Measurements from ENCODE around the gene A1CF.
"Not testable (repeated sequence)": the region's sequence is repeated elsewhere in the genome, so short reads cannot be mapped to it uniquely, and the experiment has no call there.

DNA sequence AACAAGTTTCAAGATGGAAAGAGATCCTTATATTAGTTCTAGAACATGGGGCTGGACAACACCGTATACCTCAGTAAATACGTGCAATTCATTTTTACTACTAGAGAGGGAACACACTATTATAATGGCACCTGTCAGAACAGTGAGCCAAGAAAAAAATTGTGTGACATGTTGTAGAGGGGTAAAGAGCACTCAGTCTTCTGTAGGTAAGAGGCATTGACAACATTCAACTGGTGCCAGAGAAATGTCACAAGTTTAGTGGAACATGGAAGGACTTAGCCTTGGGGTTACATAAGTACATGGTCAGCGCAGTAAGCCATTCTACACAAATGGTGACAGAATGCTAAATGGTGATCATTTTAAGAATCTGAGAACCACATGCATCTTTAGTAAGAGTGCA lies 113.4 kb downstream of the A1CF start:
- TF ChIP-seq, protein P1, sequence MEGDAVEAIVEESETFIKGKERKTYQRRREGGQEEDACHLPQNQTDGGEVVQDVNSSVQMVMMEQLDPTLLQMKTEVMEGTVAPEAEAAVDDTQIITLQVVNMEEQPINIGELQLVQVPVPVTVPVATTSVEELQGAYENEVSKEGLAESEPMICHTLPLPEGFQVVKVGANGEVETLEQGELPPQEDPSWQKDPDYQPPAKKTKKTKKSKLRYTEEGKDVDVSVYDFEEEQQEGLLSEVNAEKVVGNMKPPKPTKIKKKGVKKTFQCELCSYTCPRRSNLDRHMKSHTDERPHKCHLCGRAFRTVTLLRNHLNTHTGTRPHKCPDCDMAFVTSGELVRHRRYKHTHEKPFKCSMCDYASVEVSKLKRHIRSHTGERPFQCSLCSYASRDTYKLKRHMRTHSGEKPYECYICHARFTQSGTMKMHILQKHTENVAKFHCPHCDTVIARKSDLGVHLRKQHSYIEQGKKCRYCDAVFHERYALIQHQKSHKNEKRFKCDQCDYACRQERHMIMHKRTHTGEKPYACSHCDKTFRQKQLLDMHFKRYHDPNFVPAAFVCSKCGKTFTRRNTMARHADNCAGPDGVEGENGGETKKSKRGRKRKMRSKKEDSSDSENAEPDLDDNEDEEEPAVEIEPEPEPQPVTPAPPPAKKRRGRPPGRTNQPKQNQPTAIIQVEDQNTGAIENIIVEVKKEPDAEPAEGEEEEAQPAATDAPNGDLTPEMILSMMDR (IDR thresholded peaks at IDR 0.05) = not testable (repeated sequence)
- not testable (repeated sequence) for TF ChIP-seq POLR2AphosphoS5 (IDR thresholded peaks at IDR 0.05)
